ENCODE data around the gene AHCY.
"Not testable (repeated sequence)": the region's sequence is repeated elsewhere in the genome, so short reads cannot be mapped to it uniquely, and the experiment has no call there.

AHCY gene

GRCh38 chr20:34302723-34303533 is at the start of gene AHCY:
AHCY (minus strand) TSS chr20:34303355; CDS start chr20:34303270, 85 bp downstream.
- DNase-seq, result peak; percentile 91 to 93

GRCh38 chr20:34350095-34350494 is 46.9 kb upstream of the AHCY start:
- no peak for DNase-seq

- no peak for DNase-seq
These were observed 44.4 kb upstream of the AHCY start for GRCh38 chr20:34347571-34347970.

- not testable (repeated sequence) for DNase-seq
These were observed 43.3 kb upstream of the AHCY start for GRCh38 chr20:34346533-34346865.

GRCh38 chr20:34345839-34346532 is 42.8 kb upstream of the AHCY start:
- DNase-seq, result not testable (repeated sequence)

- no peak for DNase-seq
These were observed 42.2 kb upstream of the AHCY start for GRCh38 chr20:34345402-34345736.

- no peak for DNase-seq
These were observed 41.1 kb upstream of the AHCY start for GRCh38 chr20:34344238-34344637.

- no peak for DNase-seq
These were observed 40.5 kb upstream of the AHCY start for GRCh38 chr20:34343458-34344211.

GRCh38 chr20:34341199-34341598 is 38.0 kb upstream of the AHCY start:
- DNase-seq, result not testable (repeated sequence)

GRCh38 chr20:34340726-34341125 is 37.6 kb upstream of the AHCY start:
- not testable (repeated sequence) for DNase-seq

GRCh38 chr20:34337982-34338726 is 35.0 kb upstream of the AHCY start:
- no peak for DNase-seq

- no peak for DNase-seq
These were observed 34.4 kb upstream of the AHCY start for GRCh38 chr20:34337544-34337943.

- no peak for DNase-seq
These were observed 31.7 kb upstream of the AHCY start for GRCh38 chr20:34334654-34335407.

GRCh38 chr20:34333786-34334185 is 30.6 kb upstream of the AHCY start:
- no peak for DNase-seq

- DNase-seq, result no peak
These were observed 29.2 kb upstream of the AHCY start for GRCh38 chr20:34332262-34332920.

- no peak for DNase-seq
These were observed 28.7 kb upstream of the AHCY start for GRCh38 chr20:34331838-34332237.

- DNase-seq, result not testable (repeated sequence)
These were observed 27.8 kb upstream of the AHCY start for GRCh38 chr20:34330861-34331544.

- no peak for DNase-seq
These were observed 25.9 kb upstream of the AHCY start for GRCh38 chr20:34328928-34329677.

GRCh38 chr20:34328207-34328606 is 25.1 kb upstream of the AHCY start:
- not testable (repeated sequence) for DNase-seq

- DNase-seq, result no peak
These were observed 21.4 kb upstream of the AHCY start for GRCh38 chr20:34324541-34324940.
